CD14-positive monocyte (primary cell): ENCODE results near the gene CIB2. TPM values are rescaled to one million over a fixed set of nuclear protein-coding genes. Genes with fewer than 3 reads are reported as not detected.

Source experiments
- DNase-seq, 3 donors: peaks; one replicate each; pipeline ENCODE4 v3.0.0-alpha.2; 2011 to 2022
- H2AFZ ChIP-seq: 2 replicates; pipeline ENCODE4 v1.6.0; 2012; ENCODE audit warnings: mild to moderate bottlenecking, low read depth, low read length, inconsistent platforms; ENCODE audit not compliant: insufficient read depth, poor library complexity, severe bottlenecking
- H3K27ac ChIP-seq, 2 donors: 1 replicate in 1 of 2; 2 replicates in 1 of 2; pipeline ENCODE4 v1.5.1; 2012 to 2013; ENCODE audit warnings: low read length in 2 of 2, control low read depth in 1 of 2, inconsistent platforms in 1 of 2, low read depth in 1 of 2, mild to moderate bottlenecking in 1 of 2
- H3K27me3 ChIP-seq, 2 donors: one replicate each; pipeline versions ENCODE4 v1.6.0 to v1.6.1; 2011 to 2013; ENCODE audit warnings: low read length in 2 of 2; ENCODE audit not compliant: control insufficient read depth in 2 of 2, insufficient read depth in 2 of 2
- H3K36me3 ChIP-seq, 2 donors: replicated peaks in 1 of 2; 1 replicate in 1 of 2; 2 replicates in 1 of 2; pipeline versions ENCODE4 v1.5.1 to v1.6.1; 2012 to 2013; ENCODE audit warnings: low read length in 2 of 2, control low read depth in 1 of 2, inconsistent platforms in 1 of 2, mild to moderate bottlenecking in 1 of 2; ENCODE audit not compliant: insufficient read depth in 2 of 2, control insufficient read depth in 1 of 2
- H3K4me1 ChIP-seq, 2 donors: 1 replicate in 1 of 2; 2 replicates in 1 of 2; pipeline versions ENCODE4 v1.5.1 to v1.6.1; 2012 to 2013; ENCODE audit warnings: low read length in 2 of 2, control low read depth in 1 of 2, inconsistent platforms in 1 of 2, mild to moderate bottlenecking in 1 of 2, moderate library complexity in 1 of 2; ENCODE audit not compliant: insufficient read depth in 2 of 2, control insufficient read depth in 1 of 2
- H3K4me2 ChIP-seq: replicated peaks from 2 replicates; pipeline ENCODE3; 2012; ENCODE audit warnings: low read length, moderate library complexity, mild to moderate bottlenecking; ENCODE audit not compliant: poor library complexity, severe bottlenecking; ENCODE audit errors: extremely low read depth
- H3K4me3 ChIP-seq, 3 experiments: fragments of 200-600 bp in 1 of 3; sonication (generic) in 1 of 3; replicated peaks in 1 of 3; 1 replicate in 2 of 3; 2 replicates in 1 of 3; pipeline ENCODE4 v1.5.1; 2011 to 2013; ENCODE audit warnings: low read length in 3 of 3, mild to moderate bottlenecking in 3 of 3, control low read depth in 2 of 3, low read depth in 2 of 3, inconsistent platforms in 1 of 3, moderate library complexity in 1 of 3
- H3K79me2 ChIP-seq: 2 replicates; pipeline ENCODE4 v1.6.0; 2012; ENCODE audit warnings: mild to moderate bottlenecking, control low read depth, inconsistent platforms, low read length, moderate library complexity; ENCODE audit not compliant: insufficient read depth
- H3K9ac ChIP-seq: 2 replicates; pipeline ENCODE4 v1.6.0; 2017; ENCODE audit warnings: low read length, mild to moderate bottlenecking; ENCODE audit not compliant: insufficient read depth, poor library complexity, severe bottlenecking
- H3K9me3 ChIP-seq, 2 donors: replicated peaks in 1 of 2; 1 replicate in 1 of 2; 2 replicates in 1 of 2; pipeline versions ENCODE4 v1.5.1 to v1.6.1; 2012 to 2013; ENCODE audit warnings: low read length in 2 of 2, control low read depth in 1 of 2; ENCODE audit not compliant: control insufficient read depth in 1 of 2, insufficient read depth in 1 of 2
- H4K20me1 ChIP-seq: 2 replicates; pipeline ENCODE4 v1.6.0; 2012; ENCODE audit warnings: mild to moderate bottlenecking, low read length, control low read depth, moderate library complexity; ENCODE audit not compliant: insufficient read depth
- H3K27ac Mint-ChIP-seq, 7 donors: one replicate each; pipeline ENCODE4 v1.8.0; 2020; ENCODE audit warnings: mild to moderate bottlenecking in 7 of 7, mixed read lengths in 7 of 7, moderate library complexity in 6 of 7, inconsistent platforms in 2 of 7
- H3K27me3 Mint-ChIP-seq, 3 donors: one replicate each; pipeline ENCODE4 v1.8.0; 2021 to 2022; ENCODE audit warnings: low read depth in 3 of 3, mild to moderate bottlenecking in 3 of 3, mixed read lengths in 3 of 3, moderate library complexity in 3 of 3, inconsistent platforms in 1 of 3
- H3K36me3 Mint-ChIP-seq, 2 donors: one replicate each; pipeline ENCODE4 v1.8.0; 2020; ENCODE audit warnings: mixed read lengths in 2 of 2, inconsistent platforms in 1 of 2, mild to moderate bottlenecking in 1 of 2
- H3K4me1 Mint-ChIP-seq: one replicate; pipeline ENCODE4 v1.8.0; 2020; ENCODE audit warnings: mild to moderate bottlenecking, mixed read lengths
- H3K4me3 Mint-ChIP-seq, 2 donors: one replicate each; pipeline ENCODE4 v1.8.0; 2020; ENCODE audit warnings: mild to moderate bottlenecking in 2 of 2, mixed read lengths in 2 of 2, moderate library complexity in 1 of 2
- H3K9me3 Mint-ChIP-seq, 7 donors: one replicate each; pipeline ENCODE4 v1.8.0; 2020 to 2022; ENCODE audit warnings: mixed read lengths in 7 of 7, mild to moderate bottlenecking in 6 of 7, moderate library complexity in 6 of 7, inconsistent platforms in 2 of 7
- CTCF ChIP-seq: fragments of 200-600 bp; IDR thresholded peaks from one replicate; pipeline ENCODE4 v1.8.0; 2022; ENCODE audit warnings: antibody characterized with exemption, mild to moderate bottlenecking
- WGBS: methylation state at CpG from one replicate; pipeline ENCODE4 v1.1.5; 2013; ENCODE audit warnings: missing lambda C conversion rate; ENCODE audit not compliant: insufficient coverage; 5-methylcytosine and 5-hydroxymethylcytosine counted together
- intact Hi-C, 2 donors: fragments of 100-400 bp; cut with micrococcal nuclease; formaldehyde crosslinking; loops; one replicate each; pipeline versions ENCODE4 v1.15.0 to v1.15.1; 2023
- polyA plus RNA-seq, 3 donors: library from polyadenylated mRNA; depleted of rRNA in 1 of 3; unstranded in 2 of 3; stranded (reverse) in 1 of 3; fragments of 300-500 nt in 2 of 3; fragments of >200 nt in 1 of 3; fragmentation: Illumina TruSeq in 2 of 3; gene quantifications; 1 replicate in 2 of 3; 2 replicates in 1 of 3; pipeline ENCODE4 v1.2.3, GENCODE V29; 2012 to 2021

The CIB2 gene
- polyA plus RNA-seq, 3 donors, result 0.43 to 0.75 (median 0.51) TPM

- TF ChIP-seq CTCF, result no peak
- H3K36me3 ChIP-seq, result no peaks in the 10 kb centered on the region
- H3K9ac ChIP-seq, result no peak overlapping the region
- no peaks in the 10 kb centered on the region for H4K20me1 ChIP-seq
- Mint-ChIP-seq H3K4me1 (peaks cover 3% of the 10 kb centered on the region), H3K9me3 (no peaks in the 10 kb centered on the region), H3K27me3 (peaks cover 0 to 3% (median 0%) of the 10 kb centered on the region in 3 donors), H3K36me3 (no peaks in the 10 kb centered on the region), H3K27ac (no peak overlapping the region), H3K4me3 (no peak overlapping the region)
- intact Hi-C loops, result loop anchor here (2.0 to 5.0 kb wide), 2 partner anchors 86 to 129 kb away; no protein-coding TSS in a partner anchor
- no peaks in the 10 kb centered on the region for H3K27me3 ChIP-seq
- no peak overlapping the region for H3K4me3 ChIP-seq
- no peak overlapping the region for H2AFZ ChIP-seq
- H3K79me2 ChIP-seq, result no peaks in the 10 kb centered on the region
- WGBS, result 92% methylated on average over 1 of the region's 3 CpGs
- DNase-seq, result no peak
- no peak overlapping the region for H3K27ac ChIP-seq
- H3K4me1 ChIP-seq, result no peaks in the 10 kb centered on the region
- H3K4me2 ChIP-seq, result no peak overlapping the region
- no peaks in the 10 kb centered on the region for H3K9me3 ChIP-seq
These were observed 19.5 kb downstream of the CIB2 start for GRCh38 chr15:78111788-78112187.

GRCh38 chr15:78110916-78111475 lies 20.2 kb downstream of the CIB2 start:
- H3K36me3 Mint-ChIP-seq, result no peaks in the 10 kb centered on the region
- no peaks in the 10 kb centered on the region for H3K79me2 ChIP-seq
- intact Hi-C loops, result loop anchor here in 1 of 2 donors (5.0 kb wide), 1 partner anchor 86 kb away; no protein-coding TSS in a partner anchor
- no peak for DNase-seq
- no peak overlapping the region for H3K4me3 Mint-ChIP-seq
- H3K9me3 Mint-ChIP-seq, result no peaks in the 10 kb centered on the region
- H3K4me1 Mint-ChIP-seq, result peaks cover 3% of the 10 kb centered on the region
- WGBS, result 98% methylated on average over 9 of the region's 10 CpGs
- H3K27ac Mint-ChIP-seq, result no peak overlapping the region
- H3K27me3 ChIP-seq, result no peaks in the 10 kb centered on the region
- H2AFZ ChIP-seq, result no peak overlapping the region
- no peak overlapping the region for H3K9ac ChIP-seq
- no peak overlapping the region for H3K27ac ChIP-seq
- no peaks in the 10 kb centered on the region for H3K4me1 ChIP-seq
- H3K27me3 Mint-ChIP-seq, result peaks cover 0 to 3% (median 0%) of the 10 kb centered on the region in 3 donors
- no peaks in the 10 kb centered on the region for H3K9me3 ChIP-seq
- H3K36me3 ChIP-seq, result no peaks in the 10 kb centered on the region
- no peak overlapping the region for H3K4me2 ChIP-seq
- no peak overlapping the region for H3K4me3 ChIP-seq
- TF ChIP-seq CTCF, result no peak
- H4K20me1 ChIP-seq, result no peaks in the 10 kb centered on the region
